Suprapubic skin (tissue), 3 donors: ENCODE data around the gene ST6GAL2.

ENCODE experiments used
- EP300 ChIP-seq: sonication (generic); formaldehyde crosslinking; IDR thresholded peaks from one replicate; pipeline ENCODE4 v1.6.1; 2017; ENCODE audit warnings: antibody characterized with exemption
- POLR2A ChIP-seq, 2 donors: fragments of 450-650 bp; IDR thresholded peaks; one replicate each; pipeline ENCODE4 v1.6.1; 2017; ENCODE audit warnings: antibody characterized with exemption in 2 of 2, mild to moderate bottlenecking in 2 of 2, moderate library complexity in 2 of 2
- TF ChIP-seq, protein P1 (sequence below), 2 donors: fragments of 200-600 bp in 1 of 2; fragments of 450-650 bp in 1 of 2; sonication (generic) in 1 of 2; IDR thresholded peaks; one replicate each; pipeline ENCODE4 v1.5.1; 2016 to 2019; ENCODE audit warnings: antibody characterized with exemption in 2 of 2, mild to moderate bottlenecking in 1 of 2, moderate library complexity in 1 of 2

- TF ChIP-seq POLR2A (IDR thresholded peaks at IDR 0.05) (no peak), EP300 (no peak)
- TF ChIP-seq, protein P1, sequence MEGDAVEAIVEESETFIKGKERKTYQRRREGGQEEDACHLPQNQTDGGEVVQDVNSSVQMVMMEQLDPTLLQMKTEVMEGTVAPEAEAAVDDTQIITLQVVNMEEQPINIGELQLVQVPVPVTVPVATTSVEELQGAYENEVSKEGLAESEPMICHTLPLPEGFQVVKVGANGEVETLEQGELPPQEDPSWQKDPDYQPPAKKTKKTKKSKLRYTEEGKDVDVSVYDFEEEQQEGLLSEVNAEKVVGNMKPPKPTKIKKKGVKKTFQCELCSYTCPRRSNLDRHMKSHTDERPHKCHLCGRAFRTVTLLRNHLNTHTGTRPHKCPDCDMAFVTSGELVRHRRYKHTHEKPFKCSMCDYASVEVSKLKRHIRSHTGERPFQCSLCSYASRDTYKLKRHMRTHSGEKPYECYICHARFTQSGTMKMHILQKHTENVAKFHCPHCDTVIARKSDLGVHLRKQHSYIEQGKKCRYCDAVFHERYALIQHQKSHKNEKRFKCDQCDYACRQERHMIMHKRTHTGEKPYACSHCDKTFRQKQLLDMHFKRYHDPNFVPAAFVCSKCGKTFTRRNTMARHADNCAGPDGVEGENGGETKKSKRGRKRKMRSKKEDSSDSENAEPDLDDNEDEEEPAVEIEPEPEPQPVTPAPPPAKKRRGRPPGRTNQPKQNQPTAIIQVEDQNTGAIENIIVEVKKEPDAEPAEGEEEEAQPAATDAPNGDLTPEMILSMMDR (IDR thresholded peaks at IDR 0.05): no peak
These were observed 46.7 kb upstream of the ST6GAL2 start for GRCh38 chr2:106932644-106933043.
